Jurkat, Clone E6-1 (cell line): ENCODE results near the gene NPW.

Source experiments
- DNase-seq: peaks from one replicate; pipeline ENCODE4 v3.0.0-alpha.2; 2011; ENCODE audit warnings: low read depth, low spot score
- H3K4me3 ChIP-seq: 2 replicates; pipeline ENCODE4 v1.5.1; 2011; ENCODE audit warnings: mild to moderate bottlenecking, low read length, control low read depth, moderate library complexity

The NPW gene

GRCh38 chr16:1983544-1984346 lies 35.8 kb upstream of the NPW start, which contains the start of gene GFER:
Gene GFER (plus strand): TSS chr16:1984193. CDS start chr16:1984219, 26 bp downstream.
- DNase-seq = peak; percentile 35
- peak within 1 kb of the TSS; percentile 66 for H3K4me3 ChIP-seq

- no peak for DNase-seq
- peak overlapping the region; percentile 66 for H3K4me3 ChIP-seq
Measured at GRCh38 chr16:1984347-1985225, 35.0 kb upstream of the NPW start.

GRCh38 chr16:1985466-1986150 lies 34.0 kb upstream of the NPW start:
- no peak for DNase-seq
- H3K4me3 ChIP-seq = no peak overlapping the region

- DNase-seq = no peak
- no peak overlapping the region for H3K4me3 ChIP-seq
Measured at GRCh38 chr16:1987198-1987597, 32.4 kb upstream of the NPW start.

GRCh38 chr16:1989209-1990100 lies 30.1 kb upstream of the NPW start, which contains the start of gene SYNGR3:
Gene SYNGR3 (plus strand): TSS chr16:1989970. CDS start chr16:1990103, 133 bp downstream.
- DNase-seq = no peak
- H3K4me3 ChIP-seq = no peak within 1 kb of the TSS

GRCh38 chr16:1990101-1990350 lies 29.6 kb upstream of the NPW start:
- no peak for DNase-seq
- no peak overlapping the region for H3K4me3 ChIP-seq

- no peak overlapping the region for H3K4me3 ChIP-seq
- no peak for DNase-seq
Measured at GRCh38 chr16:1990351-1991134, 29.0 kb upstream of the NPW start.

- no peak overlapping the region for H3K4me3 ChIP-seq
Measured at GRCh38 chr16:1991135-1991551, 28.4 kb upstream of the NPW start.

GRCh38 chr16:1991588-1991947 lies 28.0 kb upstream of the NPW start:
- peak overlapping the region; percentile 29; the same call in 1 of the 2 replicates for H3K4me3 ChIP-seq

More at GRCh38 chr16:1991135-1991551, 28.4 kb upstream of the NPW start:
- no peak for DNase-seq

GRCh38 chr16:1991948-1992703 lies 27.5 kb upstream of the NPW start:
- DNase-seq = peak; percentile 78
- H3K4me3 ChIP-seq = peak overlapping the region; percentile 29

More at GRCh38 chr16:1991588-1991947, 28.0 kb upstream of the NPW start:
- no peak for DNase-seq

- no peak overlapping the region for H3K4me3 ChIP-seq
Measured at GRCh38 chr16:1992704-1993317, 26.8 kb upstream of the NPW start.

GRCh38 chr16:1993731-1994131 lies 25.9 kb upstream of the NPW start:
- DNase-seq = no peak
- no peak overlapping the region for H3K4me3 ChIP-seq

More at GRCh38 chr16:1992704-1993317, 26.8 kb upstream of the NPW start:
- no peak for DNase-seq

- no peak overlapping the region for H3K4me3 ChIP-seq
- no peak for DNase-seq
Measured at GRCh38 chr16:1997494-1998359, 21.9 kb upstream of the NPW start.

GRCh38 chr16:1998360-1998835 lies 21.2 kb upstream of the NPW start:
- no peak overlapping the region for H3K4me3 ChIP-seq
- no peak for DNase-seq

- DNase-seq = no peak
- H3K4me3 ChIP-seq = no peak overlapping the region
Measured at GRCh38 chr16:1998852-1999801, 20.5 kb upstream of the NPW start.
